Neural cell (in vitro differentiated cells): ENCODE measurements around the gene THBS2. TPM values are rescaled to one million over a fixed set of nuclear protein-coding genes. Genes with fewer than 3 reads are reported as not detected.

Experiments used
- H2AFZ ChIP-seq: fragments of 200-600, 300-800 bp; sonication (generic), shearing (Covaris generic); 2 replicates; pipeline ENCODE4 v1.6.0; 2014; ENCODE audit warnings: low read depth, mild to moderate bottlenecking, antibody characterized with exemption, low read length, moderate library complexity
- H3F3A ChIP-seq: fragments of 200-600 bp; shearing (Covaris generic); 2 replicates; pipeline ENCODE4 v1.6.1; 2016; ENCODE audit warnings: mild to moderate bottlenecking, moderate library complexity, mixed read lengths, antibody characterized with exemption, low read length; ENCODE audit not compliant: insufficient read depth, poor library complexity, severe bottlenecking
- H3K27ac ChIP-seq: fragments of 200-600, 300-800 bp; sonication (generic), shearing (Covaris generic); 2 replicates; pipeline ENCODE4 v1.5.1; 2014; ENCODE audit warnings: mild to moderate bottlenecking, low read length, moderate library complexity
- H3K27me3 ChIP-seq: fragments of 300-800, 200-600 bp; sonication (generic), shearing (Covaris generic); 2 replicates; pipeline ENCODE4 v1.6.0; 2014; ENCODE audit warnings: mild to moderate bottlenecking, low read depth, low read length, moderate library complexity; ENCODE audit not compliant: insufficient read depth
- H3K36me3 ChIP-seq: fragments of 300-800, 200-600 bp; sonication (generic), shearing (Covaris generic); 2 replicates; pipeline ENCODE4 v1.5.1; 2014; ENCODE audit warnings: mild to moderate bottlenecking, antibody characterized with exemption, low read length, moderate library complexity; ENCODE audit not compliant: insufficient read depth
- H3K4me2 ChIP-seq: fragments of 300-800, 200-600 bp; sonication (generic), shearing (Covaris generic); 2 replicates; pipeline ENCODE4 v1.6.0; 2014; ENCODE audit warnings: mild to moderate bottlenecking, low read length
- H3K4me3 ChIP-seq: fragments of 300-800, 200-600 bp; sonication (generic), shearing (Covaris generic); 2 replicates; pipeline ENCODE4 v1.5.1; 2014; ENCODE audit warnings: mild to moderate bottlenecking, low read length, moderate library complexity
- H3K79me2 ChIP-seq: fragments of 200-600 bp; shearing (Covaris generic); replicated peaks from 2 replicates; pipeline ENCODE4 v1.6.0; 2014; ENCODE audit warnings: mild to moderate bottlenecking, low read length, moderate library complexity; ENCODE audit not compliant: insufficient read depth
- H3K9ac ChIP-seq: fragments of 300-800, 200-600 bp; sonication (generic), shearing (Covaris generic); 2 replicates; pipeline ENCODE4 v1.6.1; 2016; ENCODE audit warnings: mild to moderate bottlenecking, low read length, mixed read lengths
- H3K9me2 ChIP-seq: fragments of 200-600 bp; shearing (Covaris generic); 2 replicates; pipeline ENCODE4 v1.6.1; 2016; ENCODE audit warnings: mild to moderate bottlenecking, low read length, mixed read lengths; ENCODE audit not compliant: insufficient read depth
- H3K9me3 ChIP-seq: fragments of 200-600, 300-800 bp; sonication (generic), shearing (Covaris generic); 2 replicates; pipeline ENCODE4 v1.6.1; 2016; ENCODE audit warnings: mild to moderate bottlenecking, mixed run types, low read length, moderate library complexity, mixed read lengths
- H4K20me1 ChIP-seq: fragments of 200-600 bp; shearing (Covaris generic); 2 replicates; pipeline ENCODE4 v1.6.1; 2016; ENCODE audit warnings: mild to moderate bottlenecking, mixed run types; ENCODE audit not compliant: insufficient read depth
- EP300 ChIP-seq: fragments of 450-650 bp; conservative IDR thresholded peaks from 2 replicates; pipeline ENCODE4 v1.6.1; 2014; ENCODE audit warnings: antibody characterized with exemption, mild to moderate bottlenecking, moderate library complexity; ENCODE audit not compliant: poor library complexity, severe bottlenecking
- EZH2 ChIP-seq: fragments of 200-600, 300-800 bp; shearing (Covaris generic), sonication (generic); IDR thresholded peaks from 2 replicates; pipeline ENCODE4 v1.6.1; 2014; ENCODE audit warnings: antibody characterized with exemption, low read length, borderline replicate concordance, mild to moderate bottlenecking; ENCODE audit not compliant: insufficient read depth, poor library complexity, severe bottlenecking
- MXI1 ChIP-seq: fragments of 450-650 bp; conservative IDR thresholded peaks from 2 replicates; pipeline ENCODE4 v1.6.1; 2014; ENCODE audit warnings: antibody characterized with exemption, mild to moderate bottlenecking; ENCODE audit not compliant: poor library complexity, severe bottlenecking
- POLR2AphosphoS5 ChIP-seq: IDR thresholded peaks from 2 replicates; pipeline ENCODE4 v1.6.1; 2012
- RAD21 ChIP-seq: fragments of 450-650 bp; conservative IDR thresholded peaks from 2 replicates; pipeline ENCODE4 v1.6.1; 2014; ENCODE audit warnings: antibody characterized with exemption, mild to moderate bottlenecking, moderate library complexity
- SMC3 ChIP-seq: fragments of 450-650 bp; conservative IDR thresholded peaks from 2 replicates; pipeline ENCODE4 v1.6.1; 2014; ENCODE audit warnings: antibody characterized with exemption, mild to moderate bottlenecking, moderate library complexity; ENCODE audit not compliant: poor library complexity
- TAF1 ChIP-seq: IDR thresholded peaks from 2 replicates; pipeline ENCODE4 v1.6.1; 2012; ENCODE audit warnings: low read depth
- polyA plus RNA-seq: library from polyadenylated mRNA; depleted of rRNA; stranded (reverse); fragments of >200 nt; gene quantifications from 2 replicates; pipeline ENCODE4 v1.2.3, GENCODE V29; 2014
- TF ChIP-seq, protein P1 (sequence below): fragments of 450-650 bp; IDR thresholded peaks from 2 replicates; pipeline ENCODE4 v1.5.1; 2014; ENCODE audit warnings: antibody characterized with exemption, mild to moderate bottlenecking, moderate library complexity; ENCODE audit not compliant: poor library complexity, severe bottlenecking
- TF ChIP-seq, protein P2 (sequence below): IDR thresholded peaks from 2 replicates; pipeline ENCODE4 v1.6.1; 2012; ENCODE audit warnings: borderline replicate concordance

THBS2 gene
- polyA plus RNA-seq, 1 donor from 2014 or later = 0.88 TPM

DNA sequence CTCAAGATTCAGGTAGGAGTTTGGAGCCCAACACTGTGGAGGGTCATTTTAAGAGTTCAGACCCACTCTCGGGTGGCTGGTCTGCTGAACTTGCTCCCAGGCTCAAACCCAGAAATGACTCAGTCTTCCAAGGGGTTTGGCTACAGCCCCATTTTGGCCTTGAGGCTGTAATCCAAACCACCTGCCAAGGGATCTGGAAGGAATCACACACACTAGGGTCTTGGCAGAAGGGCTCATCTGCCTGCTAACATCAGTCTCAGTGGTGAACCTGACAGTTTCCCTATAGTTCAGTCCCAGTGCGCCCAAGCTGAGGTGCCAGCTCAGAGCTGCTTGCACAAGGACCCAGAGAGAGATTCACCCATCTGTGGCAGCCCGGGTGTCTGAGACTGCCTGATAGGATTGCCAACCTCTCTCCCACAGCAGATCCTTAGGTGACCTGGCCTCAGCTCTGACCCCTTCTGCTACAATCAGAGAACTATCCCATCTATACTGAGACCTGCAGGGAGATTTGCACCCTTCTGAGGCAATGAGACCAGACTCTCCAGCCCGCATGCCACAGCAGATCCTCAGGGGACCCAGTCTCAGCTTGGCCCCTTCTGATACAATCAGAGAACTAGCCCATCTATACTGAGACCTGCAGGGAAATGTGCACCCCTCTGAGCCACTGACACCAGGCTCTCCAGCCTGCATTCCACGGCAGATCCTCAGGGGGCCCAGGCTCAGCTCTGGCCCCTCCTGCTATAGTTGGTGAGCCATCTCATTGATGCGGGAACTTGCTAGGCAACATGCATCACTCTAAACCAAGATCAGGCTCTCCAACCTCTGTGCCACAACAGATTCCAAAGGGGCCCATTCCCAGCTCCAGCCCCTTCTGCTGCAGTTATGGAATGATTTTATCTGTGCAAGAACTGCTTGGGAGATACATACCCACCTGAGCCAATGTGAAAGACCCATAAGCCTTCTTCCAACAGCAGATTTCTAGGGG lies 48.2 kb downstream of the THBS2 start:
- no peaks in the 10 kb centered on the region for H3K36me3 ChIP-seq
- TF ChIP-seq RAD21 (no peak), POLR2AphosphoS5 (no peak), EZH2 (no peak), EP300 (no peak), TAF1 (no peak), SMC3 (no peak), MXI1 (no peak)
- TF ChIP-seq, protein P1, sequence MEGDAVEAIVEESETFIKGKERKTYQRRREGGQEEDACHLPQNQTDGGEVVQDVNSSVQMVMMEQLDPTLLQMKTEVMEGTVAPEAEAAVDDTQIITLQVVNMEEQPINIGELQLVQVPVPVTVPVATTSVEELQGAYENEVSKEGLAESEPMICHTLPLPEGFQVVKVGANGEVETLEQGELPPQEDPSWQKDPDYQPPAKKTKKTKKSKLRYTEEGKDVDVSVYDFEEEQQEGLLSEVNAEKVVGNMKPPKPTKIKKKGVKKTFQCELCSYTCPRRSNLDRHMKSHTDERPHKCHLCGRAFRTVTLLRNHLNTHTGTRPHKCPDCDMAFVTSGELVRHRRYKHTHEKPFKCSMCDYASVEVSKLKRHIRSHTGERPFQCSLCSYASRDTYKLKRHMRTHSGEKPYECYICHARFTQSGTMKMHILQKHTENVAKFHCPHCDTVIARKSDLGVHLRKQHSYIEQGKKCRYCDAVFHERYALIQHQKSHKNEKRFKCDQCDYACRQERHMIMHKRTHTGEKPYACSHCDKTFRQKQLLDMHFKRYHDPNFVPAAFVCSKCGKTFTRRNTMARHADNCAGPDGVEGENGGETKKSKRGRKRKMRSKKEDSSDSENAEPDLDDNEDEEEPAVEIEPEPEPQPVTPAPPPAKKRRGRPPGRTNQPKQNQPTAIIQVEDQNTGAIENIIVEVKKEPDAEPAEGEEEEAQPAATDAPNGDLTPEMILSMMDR = no peak
- TF ChIP-seq, protein P2, sequence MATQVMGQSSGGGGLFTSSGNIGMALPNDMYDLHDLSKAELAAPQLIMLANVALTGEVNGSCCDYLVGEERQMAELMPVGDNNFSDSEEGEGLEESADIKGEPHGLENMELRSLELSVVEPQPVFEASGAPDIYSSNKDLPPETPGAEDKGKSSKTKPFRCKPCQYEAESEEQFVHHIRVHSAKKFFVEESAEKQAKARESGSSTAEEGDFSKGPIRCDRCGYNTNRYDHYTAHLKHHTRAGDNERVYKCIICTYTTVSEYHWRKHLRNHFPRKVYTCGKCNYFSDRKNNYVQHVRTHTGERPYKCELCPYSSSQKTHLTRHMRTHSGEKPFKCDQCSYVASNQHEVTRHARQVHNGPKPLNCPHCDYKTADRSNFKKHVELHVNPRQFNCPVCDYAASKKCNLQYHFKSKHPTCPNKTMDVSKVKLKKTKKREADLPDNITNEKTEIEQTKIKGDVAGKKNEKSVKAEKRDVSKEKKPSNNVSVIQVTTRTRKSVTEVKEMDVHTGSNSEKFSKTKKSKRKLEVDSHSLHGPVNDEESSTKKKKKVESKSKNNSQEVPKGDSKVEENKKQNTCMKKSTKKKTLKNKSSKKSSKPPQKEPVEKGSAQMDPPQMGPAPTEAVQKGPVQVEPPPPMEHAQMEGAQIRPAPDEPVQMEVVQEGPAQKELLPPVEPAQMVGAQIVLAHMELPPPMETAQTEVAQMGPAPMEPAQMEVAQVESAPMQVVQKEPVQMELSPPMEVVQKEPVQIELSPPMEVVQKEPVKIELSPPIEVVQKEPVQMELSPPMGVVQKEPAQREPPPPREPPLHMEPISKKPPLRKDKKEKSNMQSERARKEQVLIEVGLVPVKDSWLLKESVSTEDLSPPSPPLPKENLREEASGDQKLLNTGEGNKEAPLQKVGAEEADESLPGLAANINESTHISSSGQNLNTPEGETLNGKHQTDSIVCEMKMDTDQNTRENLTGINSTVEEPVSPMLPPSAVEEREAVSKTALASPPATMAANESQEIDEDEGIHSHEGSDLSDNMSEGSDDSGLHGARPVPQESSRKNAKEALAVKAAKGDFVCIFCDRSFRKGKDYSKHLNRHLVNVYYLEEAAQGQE = no peak
- no peaks in the 10 kb centered on the region for H3K9me3 ChIP-seq
- no peaks in the 10 kb centered on the region for H3K9me2 ChIP-seq
- no peak overlapping the region for H3K4me3 ChIP-seq
- H4K20me1 ChIP-seq = no peaks in the 10 kb centered on the region
- H3K27me3 ChIP-seq = no peaks in the 10 kb centered on the region
- H3K9ac ChIP-seq = no peak overlapping the region
- H2AFZ ChIP-seq = no peak overlapping the region
- no peak overlapping the region for H3K27ac ChIP-seq
- no peaks in the 10 kb centered on the region for H3K79me2 ChIP-seq
- no peaks in the 10 kb centered on the region for H3F3A ChIP-seq
- H3K4me2 ChIP-seq = no peak overlapping the region

DNA sequence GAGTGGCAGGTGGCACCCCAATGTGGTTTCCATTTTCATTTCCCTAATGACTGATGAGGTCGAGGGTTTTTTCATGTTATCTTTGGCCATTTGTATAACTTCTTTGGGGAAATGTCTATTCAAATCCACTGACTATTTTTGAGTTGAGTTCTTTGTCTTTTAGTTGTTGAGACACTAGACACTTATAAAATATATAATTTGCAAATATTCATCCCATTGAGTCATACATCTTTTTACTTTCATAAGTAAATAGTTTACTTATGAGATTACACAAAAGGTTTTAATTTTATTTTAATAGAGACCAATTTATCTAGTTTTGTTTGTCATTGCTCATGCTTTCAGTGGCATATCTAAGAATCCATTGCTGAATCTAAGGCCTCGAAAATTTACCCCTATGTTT lies 49.5 kb downstream of the THBS2 start:
- Histone ChIP-seq H3K27ac (no peak overlapping the region), H3K79me2 (no peaks in the 10 kb centered on the region)
- TF ChIP-seq, protein P2 = no peak
- TF ChIP-seq EP300 (no peak), RAD21 (no peak), POLR2AphosphoS5 (no peak), TAF1 (no peak), MXI1 (no peak), EZH2 (no peak), SMC3 (no peak)
- TF ChIP-seq, protein P1 = no peak

More for the DNA sequence above, 49.5 kb downstream of the THBS2 start:
- Histone ChIP-seq H2AFZ (no peak overlapping the region), H3K4me2 (no peak overlapping the region), H3F3A (no peaks in the 10 kb centered on the region), H4K20me1 (no peaks in the 10 kb centered on the region), H3K9me3 (no peaks in the 10 kb centered on the region), H3K36me3 (no peaks in the 10 kb centered on the region), H3K27me3 (no peaks in the 10 kb centered on the region), H3K9me2 (no peaks in the 10 kb centered on the region), H3K9ac (no peak overlapping the region), H3K4me3 (no peak overlapping the region)
